Endothelial cell (in vitro differentiated cells): ENCODE results near the gene ZER1. TPM values are rescaled to one million over a fixed set of nuclear protein-coding genes. Genes with fewer than 3 reads are reported as not detected.

Source experiments
- DNase-seq: peaks from one replicate; pipeline ENCODE4 v3.0.0; 2021; ENCODE audit warnings: low spot score
- H3K27ac Mint-ChIP-seq: one replicate; pipeline ENCODE4 v1.8.0; 2021; ENCODE audit warnings: mixed read lengths, inconsistent platforms; ENCODE audit not compliant: unreplicated experiment
- H3K27me3 Mint-ChIP-seq: one replicate; pipeline ENCODE4 v1.8.0; 2021; ENCODE audit warnings: mild to moderate bottlenecking, moderate library complexity, mixed read lengths, inconsistent platforms; ENCODE audit not compliant: unreplicated experiment
- H3K36me3 Mint-ChIP-seq: one replicate; pipeline ENCODE4 v1.8.0; 2021; ENCODE audit warnings: mild to moderate bottlenecking, low read depth, mixed read lengths, inconsistent platforms; ENCODE audit not compliant: unreplicated experiment
- H3K4me1 Mint-ChIP-seq: one replicate; pipeline ENCODE4 v1.8.0; 2021; ENCODE audit warnings: mild to moderate bottlenecking, mixed read lengths, inconsistent platforms; ENCODE audit not compliant: unreplicated experiment
- H3K4me3 Mint-ChIP-seq: one replicate; pipeline ENCODE4 v1.8.0; 2021; ENCODE audit warnings: mild to moderate bottlenecking, mixed read lengths, inconsistent platforms; ENCODE audit not compliant: unreplicated experiment
- H3K9me3 Mint-ChIP-seq: one replicate; pipeline ENCODE4 v1.8.0; 2021; ENCODE audit warnings: mixed read lengths, inconsistent platforms; ENCODE audit not compliant: unreplicated experiment
- total RNA-seq: library from RNA; stranded (reverse); fragmentation: NEBNext Ultra II Directional; extraction: Animal tissue kit (Norgen Biotek cat#: 25700); gene quantifications from one replicate; pipeline ENCODE4 v1.2.1, GENCODE V29; 2021; ENCODE audit not compliant: unreplicated experiment
- TF ChIP-seq, protein P1 (sequence below): fragments of 200-600 bp; sonication (generic); IDR thresholded peaks from one replicate; pipeline ENCODE4 v1.5.0; 2021; ENCODE audit warnings: antibody characterized with exemption; ENCODE audit not compliant: unreplicated experiment

ZER1 gene
- total RNA-seq, 1 donor from 2014 or later, result 29.2 TPM

DNA sequence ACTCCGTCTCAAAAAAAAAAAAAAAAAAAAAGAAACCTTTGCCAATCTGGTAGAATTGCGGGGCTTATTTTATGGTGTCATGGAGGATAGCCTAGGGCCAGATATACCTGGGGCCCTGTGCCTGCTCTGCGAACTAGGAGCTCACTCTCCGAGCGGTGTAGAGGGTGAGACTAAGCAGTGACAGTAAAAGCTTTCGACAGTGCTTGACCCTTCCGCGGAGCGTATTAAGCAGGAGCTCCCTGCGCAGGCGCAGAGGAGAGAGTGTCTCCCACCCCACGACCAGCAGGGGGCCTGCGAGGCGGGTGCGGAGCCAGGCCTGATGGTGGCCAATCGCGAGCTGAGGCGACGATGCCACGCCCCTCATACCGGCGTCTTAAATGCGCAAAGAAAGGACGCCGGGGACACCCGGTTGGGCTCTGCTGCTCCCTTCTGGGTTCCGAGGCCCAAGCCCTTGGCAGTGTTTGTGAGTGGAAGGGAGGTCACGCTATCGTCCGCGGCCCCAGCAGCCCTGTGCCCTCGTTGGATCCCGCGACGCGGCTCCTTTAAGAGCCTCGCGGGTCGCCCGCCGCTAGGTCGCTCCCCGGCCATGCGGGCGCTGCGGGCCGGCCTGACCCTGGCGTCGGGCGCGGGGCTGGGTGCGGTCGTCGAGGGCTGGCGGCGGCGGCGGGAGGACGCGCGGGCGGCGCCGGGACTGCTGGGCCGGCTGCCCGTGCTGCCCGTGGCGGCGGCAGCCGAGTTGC, 46.5 kb upstream of the ZER1 start, which contains the start of gene ENDOG:
ENDOG (plus strand) TSS at position 402 of the 740 bp plus-strand sequence; CDS start at position 587, 185 bp downstream.
- H3K27me3 Mint-ChIP-seq, result peaks cover 7% of the 10 kb centered on the region
- peak within 1 kb of the TSS; percentile 36 for H3K27ac Mint-ChIP-seq
- TF ChIP-seq, protein P1, sequence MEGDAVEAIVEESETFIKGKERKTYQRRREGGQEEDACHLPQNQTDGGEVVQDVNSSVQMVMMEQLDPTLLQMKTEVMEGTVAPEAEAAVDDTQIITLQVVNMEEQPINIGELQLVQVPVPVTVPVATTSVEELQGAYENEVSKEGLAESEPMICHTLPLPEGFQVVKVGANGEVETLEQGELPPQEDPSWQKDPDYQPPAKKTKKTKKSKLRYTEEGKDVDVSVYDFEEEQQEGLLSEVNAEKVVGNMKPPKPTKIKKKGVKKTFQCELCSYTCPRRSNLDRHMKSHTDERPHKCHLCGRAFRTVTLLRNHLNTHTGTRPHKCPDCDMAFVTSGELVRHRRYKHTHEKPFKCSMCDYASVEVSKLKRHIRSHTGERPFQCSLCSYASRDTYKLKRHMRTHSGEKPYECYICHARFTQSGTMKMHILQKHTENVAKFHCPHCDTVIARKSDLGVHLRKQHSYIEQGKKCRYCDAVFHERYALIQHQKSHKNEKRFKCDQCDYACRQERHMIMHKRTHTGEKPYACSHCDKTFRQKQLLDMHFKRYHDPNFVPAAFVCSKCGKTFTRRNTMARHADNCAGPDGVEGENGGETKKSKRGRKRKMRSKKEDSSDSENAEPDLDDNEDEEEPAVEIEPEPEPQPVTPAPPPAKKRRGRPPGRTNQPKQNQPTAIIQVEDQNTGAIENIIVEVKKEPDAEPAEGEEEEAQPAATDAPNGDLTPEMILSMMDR, result peak; percentile 78
- no peaks in the 10 kb centered on the region for H3K9me3 Mint-ChIP-seq
- DNase-seq, result peak; percentile 100
- H3K4me3 Mint-ChIP-seq, result peak within 1 kb of the TSS; percentile 81
- H3K36me3 Mint-ChIP-seq, result peaks cover 9% of the 10 kb centered on the region
- peaks cover 3% of the 10 kb centered on the region for H3K4me1 Mint-ChIP-seq

DNA sequence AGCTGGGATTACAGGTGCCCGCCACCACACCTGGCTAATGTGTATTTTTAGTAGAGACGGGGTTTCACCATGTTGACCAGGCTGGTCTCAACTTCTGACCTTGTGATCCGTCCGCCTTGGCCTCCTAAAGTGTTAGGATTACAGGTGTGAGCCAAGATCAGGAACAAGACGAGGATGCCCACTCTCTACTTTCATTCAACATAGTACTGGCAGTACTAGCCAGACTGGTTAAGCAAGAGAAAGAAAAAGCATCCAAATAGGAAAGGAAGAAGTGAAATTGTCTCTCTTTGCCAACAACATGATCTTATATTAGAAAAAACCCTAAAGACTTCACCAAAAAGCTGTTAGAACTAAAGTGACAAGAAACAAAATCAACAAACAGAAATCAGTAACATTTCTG, 39.1 kb upstream of the ZER1 start:
- H3K4me3 Mint-ChIP-seq, result no peak overlapping the region
- H3K9me3 Mint-ChIP-seq, result no peaks in the 10 kb centered on the region
- no peak overlapping the region for H3K27ac Mint-ChIP-seq
- TF ChIP-seq, protein P1, result no peak
- H3K36me3 Mint-ChIP-seq, result peaks cover 14% of the 10 kb centered on the region
- DNase-seq, result no peak
- peaks cover 1% of the 10 kb centered on the region for H3K27me3 Mint-ChIP-seq
- no peaks in the 10 kb centered on the region for H3K4me1 Mint-ChIP-seq

DNA sequence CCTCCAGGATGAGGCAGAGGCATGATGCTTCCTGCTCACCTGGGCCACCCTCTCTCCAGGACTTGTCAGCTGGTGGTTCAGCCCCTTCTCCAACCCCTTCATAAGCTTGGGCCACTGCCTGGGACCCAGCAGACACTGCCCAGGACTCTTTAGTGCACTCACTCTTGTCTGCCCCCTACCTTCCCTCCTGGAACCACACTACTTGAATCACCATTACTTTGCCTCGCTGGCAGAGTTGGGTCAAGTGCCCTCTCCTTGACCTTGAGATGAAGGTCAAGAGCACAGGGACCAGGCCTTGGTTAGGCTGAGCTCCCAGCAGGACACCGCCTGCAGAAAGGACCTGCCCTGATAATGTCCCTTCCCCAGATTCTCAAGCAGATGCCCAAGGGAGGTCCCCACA, 38.1 kb upstream of the ZER1 start:
- H3K27me3 Mint-ChIP-seq, result peaks cover 1% of the 10 kb centered on the region
- TF ChIP-seq, protein P1, result peak; percentile 27
- no peak for DNase-seq
- no peaks in the 10 kb centered on the region for H3K9me3 Mint-ChIP-seq
- peak overlapping the region; percentile 49 for H3K4me3 Mint-ChIP-seq
- H3K36me3 Mint-ChIP-seq, result peaks cover 14% of the 10 kb centered on the region
- no peak overlapping the region for H3K27ac Mint-ChIP-seq
- H3K4me1 Mint-ChIP-seq, result no peaks in the 10 kb centered on the region

DNA sequence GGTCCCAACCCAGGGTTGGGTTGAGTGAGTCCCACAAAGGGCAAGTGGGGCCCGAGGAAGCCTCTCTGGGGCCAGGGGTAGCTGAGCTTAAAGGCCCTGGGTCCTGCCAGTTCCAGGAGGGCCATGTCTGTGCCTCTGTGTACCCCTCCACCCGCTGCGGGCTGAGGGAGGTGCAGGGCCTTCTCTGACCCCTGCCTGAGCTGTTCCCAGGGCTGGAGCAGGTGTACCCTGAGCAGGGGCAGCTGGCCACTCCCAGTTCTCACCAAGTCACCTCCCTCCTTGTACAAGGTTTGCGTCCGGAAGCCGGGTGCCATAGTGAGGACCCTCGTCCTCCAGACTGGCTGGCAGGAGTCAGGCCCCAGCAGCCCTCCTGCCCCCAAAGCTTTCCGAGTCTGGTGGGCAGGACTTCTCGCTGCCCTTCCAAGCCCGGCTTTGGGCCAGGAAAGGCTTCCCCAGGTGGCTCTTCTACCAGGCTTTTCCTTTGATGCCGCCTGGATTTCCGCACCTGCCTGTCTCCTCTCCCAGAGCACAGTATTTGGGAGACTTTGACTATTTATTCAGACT, 37.4 kb upstream of the ZER1 start:
- no peak overlapping the region for H3K27ac Mint-ChIP-seq
- DNase-seq, result no peak
- H3K27me3 Mint-ChIP-seq, result peaks cover 1% of the 10 kb centered on the region
- peaks cover 14% of the 10 kb centered on the region for H3K36me3 Mint-ChIP-seq
- no peaks in the 10 kb centered on the region for H3K4me1 Mint-ChIP-seq
- no peaks in the 10 kb centered on the region for H3K9me3 Mint-ChIP-seq
- TF ChIP-seq, protein P1, result no peak
- H3K4me3 Mint-ChIP-seq, result no peak overlapping the region

DNA sequence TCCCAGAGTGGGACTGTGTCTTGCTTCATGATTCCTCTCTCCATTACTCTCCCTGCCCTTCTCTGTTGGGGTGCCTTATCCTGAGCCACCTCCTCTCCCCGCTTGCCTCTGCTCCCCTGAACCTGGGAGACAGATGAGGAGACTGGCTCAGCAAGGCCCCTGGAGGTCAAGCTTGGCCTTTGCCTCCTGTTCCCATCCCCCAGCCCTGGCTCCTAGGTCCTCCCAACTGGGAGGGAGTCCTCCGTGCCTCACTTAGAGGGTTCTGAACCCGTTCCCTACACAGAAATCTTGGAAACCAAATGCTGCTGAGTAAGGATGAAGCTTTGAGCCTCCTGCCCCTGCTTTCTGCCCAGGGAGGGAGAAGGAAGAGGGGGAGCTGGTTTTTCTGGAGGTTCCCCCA, 36.8 kb upstream of the ZER1 start:
- Mint-ChIP-seq H3K27me3 (peaks cover 1% of the 10 kb centered on the region), H3K4me1 (no peaks in the 10 kb centered on the region), H3K27ac (no peak overlapping the region), H3K4me3 (peak overlapping the region; percentile 59), H3K36me3 (peaks cover 20% of the 10 kb centered on the region), H3K9me3 (no peaks in the 10 kb centered on the region)
- no peak for DNase-seq
- TF ChIP-seq, protein P1, result no peak
